ENCODE data around the gene HDAC5.

GRCh38 chr17:44081681-44082080 is 41.8 kb downstream of the HDAC5 start:
- TF ChIP-seq POLR2AphosphoS5 (IDR thresholded peaks at IDR 0.05; ENCODE audit: insufficient read depth in 1 of 2, low read depth in 1 of 2): no peak
- no peak for TF ChIP-seq POLR2A (IDR thresholded peaks at IDR 0.05)
- TF ChIP-seq CTCF (IDR thresholded peaks at IDR 0.05): no peak
